H9 (cell line): ENCODE results near the gene GALNT4. TPM values are rescaled to one million over a fixed set of nuclear protein-coding genes. Genes with fewer than 3 reads are reported as not detected.
A peak's percentile ranks its signal among the peaks of the same experiment; 100 is the strongest.

Experiments
- DNase-seq: peaks from one replicate; pipeline ENCODE4 v3.0.0-alpha.2; 2017
- H2AFZ ChIP-seq: one replicate; pipeline ENCODE4 v1.6.1; 2013; ENCODE audit warnings: mild to moderate bottlenecking, low read length, control low read depth, moderate library complexity
- H2AK5ac ChIP-seq: 2 replicates; pipeline ENCODE4 v1.6.1; 2013; ENCODE audit warnings: low read length, control low read depth, mixed read lengths; ENCODE audit not compliant: insufficient read length
- H2BK120ac ChIP-seq: one replicate; pipeline ENCODE4 v1.6.1; 2013; ENCODE audit warnings: low read depth, mild to moderate bottlenecking, low read length, control low read depth, inconsistent platforms; ENCODE audit not compliant: poor library complexity, severe bottlenecking
- H2BK12ac ChIP-seq: 2 replicates; pipeline ENCODE4 v1.6.1; 2013; ENCODE audit warnings: low read length, control low read depth, mixed read lengths, low read depth; ENCODE audit not compliant: insufficient read length
- H2BK15ac ChIP-seq: 2 replicates; pipeline ENCODE4 v1.6.1; 2013; ENCODE audit warnings: low read depth, low read length, control low read depth
- H2BK20ac ChIP-seq: one replicate; pipeline ENCODE4 v1.6.1; 2013; ENCODE audit warnings: low read depth, mild to moderate bottlenecking, low read length, control low read depth, inconsistent platforms; ENCODE audit not compliant: poor library complexity, severe bottlenecking
- H2BK5ac ChIP-seq: 2 replicates; pipeline ENCODE4 v1.6.1; 2013; ENCODE audit warnings: low read length, control low read depth, mixed read lengths; ENCODE audit not compliant: insufficient read length
- H3K14ac ChIP-seq: 2 replicates; pipeline ENCODE4 v1.6.1; 2013; ENCODE audit warnings: low read length, control low read depth; ENCODE audit not compliant: insufficient read depth
- H3K18ac ChIP-seq: 2 replicates; pipeline ENCODE4 v1.6.1; 2013; ENCODE audit warnings: low read depth, mild to moderate bottlenecking, mixed read lengths, low read length, control low read depth; ENCODE audit not compliant: insufficient read length
- H3K23ac ChIP-seq: 2 replicates; pipeline ENCODE4 v1.6.1; 2013; ENCODE audit warnings: low read length, control low read depth, mixed read lengths, low read depth; ENCODE audit not compliant: insufficient read length
- H3K23me2 ChIP-seq: 2 replicates; pipeline ENCODE4 v1.6.1; 2013; ENCODE audit warnings: low read depth, mild to moderate bottlenecking, mixed read lengths, low read length, control low read depth; ENCODE audit not compliant: insufficient read length, poor library complexity, severe bottlenecking
- H3K27ac ChIP-seq: 2 replicates; pipeline ENCODE4 v1.5.1; 2013; ENCODE audit warnings: low read length, control low read depth, mixed read lengths, low read depth; ENCODE audit not compliant: insufficient read length
- H3K27me3 ChIP-seq: 2 replicates; pipeline ENCODE4 v1.6.1; 2013; ENCODE audit warnings: low read length, control low read depth, inconsistent platforms; ENCODE audit not compliant: insufficient read depth
- H3K4ac ChIP-seq: 2 replicates; pipeline ENCODE4 v1.6.1; 2013; ENCODE audit warnings: low read depth, mild to moderate bottlenecking, control low read depth, inconsistent platforms, low read length, moderate library complexity
- H3K4me1 ChIP-seq: 2 replicates; pipeline ENCODE4 v1.6.1; 2013; ENCODE audit warnings: low read length, control low read depth, inconsistent platforms; ENCODE audit not compliant: insufficient read depth
- H3K4me2 ChIP-seq: 2 replicates; pipeline ENCODE4 v1.6.1; 2013; ENCODE audit warnings: low read length, control low read depth, mixed read lengths; ENCODE audit not compliant: insufficient read length, insufficient read depth
- H3K56ac ChIP-seq: 2 replicates; pipeline ENCODE4 v1.6.1; 2013; ENCODE audit warnings: low read depth, mild to moderate bottlenecking, mixed read lengths, low read length, control low read depth; ENCODE audit not compliant: insufficient read length
- H3K79me1 ChIP-seq: 2 replicates; pipeline ENCODE4 v1.6.1; 2013; ENCODE audit warnings: low read depth, mild to moderate bottlenecking, moderate library complexity, low read length, control low read depth, inconsistent platforms; ENCODE audit not compliant: insufficient read depth, poor library complexity, severe bottlenecking
- H3K79me2 ChIP-seq: 2 replicates; pipeline ENCODE4 v1.6.1; 2013; ENCODE audit warnings: low read length, control low read depth, inconsistent platforms; ENCODE audit not compliant: insufficient read depth
- H3K9ac ChIP-seq: 2 replicates; pipeline ENCODE4 v1.6.1; 2013; ENCODE audit warnings: low read length, control low read depth, mixed read lengths; ENCODE audit not compliant: insufficient read length; ENCODE audit errors: extremely low read depth
- H3K9me3 ChIP-seq: one replicate; pipeline ENCODE4 v1.6.1; 2013; ENCODE audit warnings: low read depth, low read length, inconsistent platforms; ENCODE audit not compliant: control insufficient read depth
- H3T11ph ChIP-seq: one replicate; pipeline ENCODE4 v1.6.1; 2013; ENCODE audit warnings: mild to moderate bottlenecking, low read length, control low read depth, inconsistent platforms
- H4K20me1 ChIP-seq: one replicate; pipeline ENCODE4 v1.6.1; 2013; ENCODE audit not compliant: control insufficient read depth, insufficient read length, insufficient read depth
- H4K5ac ChIP-seq: 2 replicates; pipeline ENCODE4 v1.6.1; 2013; ENCODE audit warnings: low read depth, mild to moderate bottlenecking, mixed read lengths, low read length, control low read depth; ENCODE audit not compliant: insufficient read length
- H4K8ac ChIP-seq: replicated peaks from 2 replicates; pipeline ENCODE4 v1.6.1; 2013; ENCODE audit warnings: low read length, control low read depth, mixed read lengths, low read depth; ENCODE audit not compliant: insufficient read length
- H4K91ac ChIP-seq: 2 replicates; pipeline ENCODE4 v1.6.1; 2013; ENCODE audit warnings: low read depth, mild to moderate bottlenecking, moderate library complexity, mixed read lengths, low read length, control low read depth; ENCODE audit not compliant: insufficient read length
- H3K27ac Mint-ChIP-seq, 3 experiments: 2 replicates in 2 of 3; 3 replicates in 1 of 3; pipeline ENCODE4 v1.8.0; 2020 to 2021; ENCODE audit warnings: mixed read lengths in 3 of 3, mild to moderate bottlenecking in 1 of 3, moderate library complexity in 1 of 3
- H3K27me3 Mint-ChIP-seq: 2 replicates; pipeline ENCODE4 v1.8.0; 2021; ENCODE audit warnings: low read depth, mild to moderate bottlenecking, moderate library complexity, mixed read lengths
- H3K36me3 Mint-ChIP-seq, 3 experiments: 2 replicates in 2 of 3; 3 replicates in 1 of 3; pipeline ENCODE4 v1.8.0; 2020 to 2021; ENCODE audit warnings: low read depth in 3 of 3, mixed read lengths in 3 of 3; ENCODE audit not compliant: insufficient read depth in 1 of 3
- H3K4me1 Mint-ChIP-seq, 2 experiments: 2 replicates each; pipeline ENCODE4 v1.8.0; 2020; ENCODE audit warnings: mixed read lengths in 2 of 2
- H3K4me3 Mint-ChIP-seq, 2 experiments: 2 replicates in 1 of 2; 3 replicates in 1 of 2; pipeline ENCODE4 v1.8.0; 2020 to 2021; ENCODE audit warnings: mild to moderate bottlenecking in 2 of 2, mixed read lengths in 2 of 2, moderate library complexity in 1 of 2
- H3K9me3 Mint-ChIP-seq, 2 experiments: 2 replicates in 1 of 2; 3 replicates in 1 of 2; pipeline ENCODE4 v1.8.0; 2020; ENCODE audit warnings: mild to moderate bottlenecking in 2 of 2, mixed read lengths in 2 of 2, moderate library complexity in 1 of 2
- CTCF ChIP-seq: fragments of 200-600 bp; sonication (generic); conservative IDR thresholded peaks from 3 replicates; pipeline ENCODE4 v1.8.0; 2021; ENCODE audit warnings: antibody characterized with exemption, mild to moderate bottlenecking
- WGBS: extraction: QIAGEN DNeasy Blood & Tissue Kit; methylation state at CpG from one replicate; pipeline ENCODE4 v1.1.7; 2013; ENCODE audit warnings: missing lambda C conversion rate, low lambda C conversion rate, mixed read lengths; ENCODE audit not compliant: insufficient read length; ENCODE audit errors: extremely low coverage; 5-methylcytosine and 5-hydroxymethylcytosine counted together
- total RNA-seq: library from RNA; stranded (reverse); gene quantifications from 2 replicates; pipeline ENCODE4 v1.2.1, GENCODE V29; 2021

Gene GALNT4
- total RNA-seq, 1 experiment from 2014 or later = 3.1 TPM

- no peak overlapping the region for H2AK5ac ChIP-seq
- H4K91ac ChIP-seq = no peak overlapping the region
- H3K9ac ChIP-seq = no peak overlapping the region
- H4K20me1 ChIP-seq = no peaks in the 10 kb centered on the region
- no peak overlapping the region for H2BK15ac ChIP-seq
- H3K4ac ChIP-seq = no peak overlapping the region
- no peak overlapping the region for H3K56ac ChIP-seq
- H3K79me2 ChIP-seq = no peaks in the 10 kb centered on the region
- no peak overlapping the region for H2BK20ac ChIP-seq
- no peak overlapping the region for H4K8ac ChIP-seq
- no peak for DNase-seq
- H2AFZ ChIP-seq = no peak overlapping the region
- H3K27ac ChIP-seq = no peak overlapping the region
- Mint-ChIP-seq H3K9me3 (no peaks in the 10 kb centered on the region), H3K4me3 (no peak overlapping the region), H3K27ac (peak overlapping the region in 1 of 3 experiments; percentile 36; a peak in 1 of 7 replicates), H3K36me3 (no peaks in the 10 kb centered on the region), H3K27me3 (peaks cover 2% of the 10 kb centered on the region), H3K4me1 (peaks cover 17 to 19% of the 10 kb centered on the region in 2 experiments)
- H3K4me1 ChIP-seq = no peaks in the 10 kb centered on the region
- no peak for TF ChIP-seq CTCF
- no peaks in the 10 kb centered on the region for H3K23me2 ChIP-seq
- H4K5ac ChIP-seq = no peak overlapping the region
- H3T11ph ChIP-seq = no peak overlapping the region
- H2BK120ac ChIP-seq = no peak overlapping the region
- H2BK5ac ChIP-seq = no peak overlapping the region
- no peak overlapping the region for H3K23ac ChIP-seq
- H3K9me3 ChIP-seq = no peaks in the 10 kb centered on the region
- no CpG with 5 or more reads among the region's 3 CpGs for WGBS
- H3K4me2 ChIP-seq = no peak overlapping the region
- no peaks in the 10 kb centered on the region for H3K79me1 ChIP-seq
- H3K18ac ChIP-seq = no peak overlapping the region
- no peak overlapping the region for H2BK12ac ChIP-seq
- no peaks in the 10 kb centered on the region for H3K27me3 ChIP-seq
- no peak overlapping the region for H3K14ac ChIP-seq
Observed at GRCh38 chr12:89540586-89540985, 16.0 kb upstream of the GALNT4 start.
